HG03060 (cell line): Measurements from ENCODE around the gene OR52E2.
"Not testable (repeated sequence)": the region's sequence is repeated elsewhere in the genome, so short reads cannot be mapped to it uniquely, and the experiment has no call there.

Experiments
- ATAC-seq: cut with Tn5 transposase; IDR thresholded peaks from one replicate; pipeline ENCODE4 v1.9.1; 2021; ENCODE audit warnings: low read depth, moderate number of reproducible peaks; ENCODE audit not compliant: unreplicated experiment

Gene OR52E2

GRCh38 chr11:5059391-5059790, at the start of gene OR52E2:
OR52E2 (minus strand) TSS chr11:5059627; CDS start chr11:5059627, 0 bp downstream.
- ATAC-seq = no peak

DNA sequence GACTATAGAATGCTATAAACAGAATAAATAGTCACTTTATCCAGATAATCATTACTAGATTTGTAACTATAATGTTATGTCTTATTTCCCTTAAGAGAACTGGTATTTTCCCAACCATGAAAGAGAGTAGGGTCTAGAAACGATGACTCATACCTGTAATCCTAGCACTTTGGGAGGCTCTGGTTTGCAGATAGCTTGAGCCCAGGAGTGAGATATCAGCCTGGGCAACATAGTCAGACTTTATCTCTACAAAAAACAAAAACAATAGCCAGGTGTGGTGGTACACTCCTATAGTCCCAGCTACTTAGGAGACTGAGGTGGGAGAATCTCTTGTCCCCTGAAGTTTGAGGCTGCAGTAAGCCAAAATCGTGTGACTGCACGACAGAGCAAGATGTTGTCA, 47.9 kb upstream of the OR52E2 start:
- no peak for ATAC-seq

DNA sequence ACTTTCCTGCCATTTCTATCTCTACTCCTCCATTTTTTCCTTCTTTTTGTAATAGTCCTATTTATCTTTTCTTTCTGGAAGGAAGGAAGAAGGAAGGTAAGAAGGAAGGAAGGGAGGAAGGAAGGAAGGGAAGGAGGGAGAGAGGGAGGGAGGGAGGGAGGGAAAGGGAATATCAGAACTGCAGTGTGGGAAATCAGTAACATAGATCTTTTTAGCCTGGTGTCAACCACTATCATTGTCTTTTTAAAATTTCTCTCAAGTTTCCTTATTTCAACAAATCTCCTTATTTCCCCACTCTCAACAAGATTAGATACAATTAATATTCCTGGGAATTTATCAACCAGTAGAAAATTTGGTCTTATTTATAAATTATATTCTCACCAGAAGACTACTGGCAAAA, 43.6 kb upstream of the OR52E2 start:
- no peak for ATAC-seq

- ATAC-seq = no peak
Measured at GRCh38 chr11:5102246-5102645, 42.8 kb upstream of the OR52E2 start.

DNA sequence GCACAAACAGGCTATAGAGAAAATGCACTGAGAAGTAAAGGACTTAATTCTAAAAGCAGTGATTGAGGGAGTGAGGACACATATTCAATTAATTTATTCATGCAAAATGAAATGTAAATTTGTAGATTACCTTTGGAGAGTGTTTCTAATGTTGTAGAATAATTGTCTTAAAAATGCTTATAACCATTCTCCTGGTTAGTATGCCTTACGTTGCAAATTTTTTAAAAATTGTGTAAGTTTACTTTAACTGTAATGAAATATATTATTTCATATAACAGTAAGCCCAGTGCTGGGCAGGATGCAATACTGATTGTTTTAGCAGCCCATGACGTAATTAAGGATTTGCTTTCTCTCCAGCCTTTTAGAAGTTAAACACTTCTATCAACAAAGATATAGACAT, 36.6 kb upstream of the OR52E2 start:
- ATAC-seq = no peak

- no peak for ATAC-seq
Measured at GRCh38 chr11:5092821-5093585, 33.6 kb upstream of the OR52E2 start.

DNA sequence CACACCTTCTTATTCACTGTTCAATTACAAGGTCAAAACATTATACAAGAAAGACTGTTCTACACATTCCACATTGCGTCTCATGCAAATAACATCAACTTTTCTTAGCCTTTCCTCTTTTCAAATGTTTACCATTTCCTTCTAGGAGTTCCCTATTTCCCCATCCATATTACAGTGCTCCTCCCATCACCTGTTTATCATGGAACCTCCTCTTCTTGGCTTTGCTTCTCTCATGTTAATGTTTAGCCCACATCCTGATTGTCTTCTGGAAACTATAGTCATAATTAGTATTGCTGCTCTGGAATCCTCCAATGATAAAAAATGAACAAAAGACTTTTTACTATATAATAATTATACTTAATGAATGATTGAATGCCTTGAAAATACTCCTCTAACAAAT, 31.2 kb upstream of the OR52E2 start:
- no peak for ATAC-seq

DNA sequence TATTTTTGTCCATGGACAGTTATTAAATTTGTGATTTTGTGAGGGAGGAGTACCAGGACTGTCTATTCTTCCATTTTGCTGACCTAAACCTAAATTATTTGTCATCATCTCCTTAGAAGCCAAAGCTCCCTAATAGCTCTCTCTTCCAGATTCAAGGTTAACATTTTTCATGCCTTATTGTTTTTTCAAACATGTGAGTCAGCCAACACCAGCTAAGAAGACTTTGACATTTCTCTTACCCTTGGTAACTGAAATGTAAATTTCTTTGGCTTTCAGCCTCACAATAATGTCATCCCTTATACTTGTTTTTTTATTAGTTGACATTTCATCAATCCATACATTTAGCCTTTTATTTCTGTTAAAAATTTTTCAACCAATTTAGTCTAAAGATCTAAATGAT, 29.1 kb upstream of the OR52E2 start:
- no peak for ATAC-seq

DNA sequence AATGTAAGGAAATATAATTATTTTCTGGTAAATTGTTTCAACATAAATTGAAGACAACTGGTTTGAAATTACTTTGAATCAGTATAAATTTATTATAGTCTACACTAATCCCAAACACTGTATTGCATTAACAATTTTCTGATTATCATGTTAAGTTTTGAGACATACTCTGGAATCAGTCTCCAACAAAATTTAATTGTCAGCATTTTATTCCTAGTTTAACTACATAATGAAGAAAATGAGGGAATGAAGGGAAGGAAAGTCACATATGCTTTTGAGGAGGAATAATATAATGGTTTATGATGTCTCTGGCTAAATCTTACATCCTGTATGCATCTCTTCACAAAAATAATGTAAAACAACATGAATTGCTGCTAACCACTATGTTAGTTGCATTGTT, 24.2 kb upstream of the OR52E2 start:
- no peak for ATAC-seq

- no peak for ATAC-seq
Measured at GRCh38 chr11:5081405-5081804, 22.0 kb upstream of the OR52E2 start.

- ATAC-seq = no peak
Measured at GRCh38 chr11:5071799-5072198, 12.4 kb upstream of the OR52E2 start.

DNA sequence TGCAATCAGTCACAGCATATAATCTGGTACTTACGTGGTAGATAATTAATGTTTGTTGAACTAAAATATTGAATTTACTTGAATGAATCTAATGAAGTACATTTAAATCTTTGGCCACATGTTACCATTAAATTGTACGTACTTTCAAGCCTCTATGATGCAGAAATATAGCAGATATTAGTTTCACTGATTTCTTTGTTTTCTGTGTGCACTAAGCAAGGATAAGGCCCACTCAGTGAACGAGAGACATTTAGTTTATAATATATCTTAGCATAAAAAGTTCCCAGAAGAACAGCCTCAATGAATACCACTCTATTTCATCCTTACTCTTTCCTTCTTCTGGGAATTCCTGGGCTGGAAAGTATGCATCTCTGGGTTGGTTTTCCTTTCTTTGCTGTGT, 9.8 kb upstream of the OR52E2 start, which contains the start of gene OR52E1:
Gene OR52E1 (plus strand): TSS at position 301 of the 400 bp plus-strand sequence.
- no peak for ATAC-seq

DNA sequence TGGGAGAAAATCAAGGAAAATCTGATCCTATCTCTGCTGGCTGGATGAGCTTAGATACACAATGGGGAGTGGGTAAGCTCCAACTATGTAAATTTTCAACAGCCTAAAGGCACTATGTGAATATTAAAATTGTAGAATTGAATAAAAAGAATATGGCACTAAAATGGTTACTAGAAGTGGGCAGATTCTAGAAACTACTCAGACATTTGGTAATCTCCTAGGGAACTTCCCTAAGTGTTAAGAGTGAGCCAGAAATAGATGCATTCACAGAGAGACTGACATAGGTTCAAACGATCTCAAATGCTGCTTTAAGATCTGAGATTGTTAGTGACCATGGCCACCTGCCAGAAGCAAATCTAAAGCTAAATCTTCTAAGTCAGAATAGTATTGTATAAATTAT, 5.6 kb upstream of the OR52E2 start:
- ATAC-seq = no peak

DNA sequence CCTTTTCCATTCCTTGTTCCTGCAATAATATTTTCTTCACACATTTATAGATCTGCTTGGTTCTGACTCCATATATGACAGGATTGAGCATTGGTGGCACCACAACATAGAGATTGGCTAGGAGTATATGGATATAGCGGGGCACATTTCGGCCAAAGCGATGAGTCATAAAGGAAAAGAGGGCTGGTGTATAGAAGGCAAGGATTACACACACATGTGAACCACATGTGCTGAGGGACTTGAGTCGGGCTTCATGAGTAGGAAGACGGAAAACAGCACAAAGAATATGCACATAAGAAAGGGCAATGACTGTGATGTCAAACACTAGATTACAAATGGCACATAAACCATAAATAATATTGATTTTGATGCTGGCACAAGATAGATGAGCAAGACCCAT, 748 bp downstream of the OR52E2 start:
- not testable (repeated sequence) for ATAC-seq

- ATAC-seq = no peak
Measured at GRCh38 chr11:5046754-5047330, 12.6 kb downstream of the OR52E2 start.

- no peak for ATAC-seq
Measured at GRCh38 chr11:5046226-5046625, 13.2 kb downstream of the OR52E2 start, which contains the start of gene OR52J3. OR52J3 (plus strand) TSS chr11:5046526; CDS start chr11:5046526, 0 bp downstream.

- ATAC-seq = no peak
Measured at GRCh38 chr11:5043380-5043779, 16.0 kb downstream of the OR52E2 start.

DNA sequence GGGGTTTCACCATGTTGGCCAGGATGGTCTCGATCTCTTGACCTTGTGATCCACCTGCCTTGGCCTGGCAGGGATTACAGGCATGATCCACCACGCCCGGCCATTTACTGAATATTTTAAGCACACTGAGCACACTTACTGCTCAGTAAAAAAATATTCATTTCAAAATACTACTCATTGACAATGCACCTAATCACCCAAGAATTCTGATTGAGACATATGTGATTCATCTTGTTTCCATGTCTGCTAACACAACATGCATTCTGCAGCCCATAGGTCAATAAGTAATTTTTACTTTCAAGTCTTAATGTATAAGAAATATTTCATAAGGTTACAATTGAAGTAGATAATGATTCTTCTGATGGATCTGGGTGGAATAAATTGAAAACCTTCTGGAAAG, 17.3 kb downstream of the OR52E2 start:
- no peak for ATAC-seq

- ATAC-seq = no peak
Measured at GRCh38 chr11:5040876-5041275, 18.6 kb downstream of the OR52E2 start.

- no peak for ATAC-seq
Measured at GRCh38 chr11:5038341-5038740, 21.1 kb downstream of the OR52E2 start.

DNA sequence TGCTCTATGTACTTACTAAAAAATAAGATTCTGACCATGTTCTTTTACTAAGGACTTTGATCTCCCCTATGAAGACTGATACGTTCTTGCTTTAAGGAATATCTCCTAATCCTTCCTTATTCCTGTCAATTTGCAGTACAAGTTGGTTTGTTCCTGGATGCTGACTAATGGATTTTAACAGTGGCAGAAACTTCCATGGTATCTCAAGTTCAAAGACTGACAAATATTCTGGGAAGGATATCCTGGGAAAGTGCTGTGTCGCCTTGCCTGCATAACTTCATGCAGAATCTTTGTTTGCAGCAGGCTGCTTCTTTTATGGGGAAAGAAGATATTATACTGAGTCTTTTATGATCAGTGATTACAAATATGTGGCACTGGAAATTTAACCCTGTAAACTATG, 21.5 kb downstream of the OR52E2 start:
- no peak for ATAC-seq

DNA sequence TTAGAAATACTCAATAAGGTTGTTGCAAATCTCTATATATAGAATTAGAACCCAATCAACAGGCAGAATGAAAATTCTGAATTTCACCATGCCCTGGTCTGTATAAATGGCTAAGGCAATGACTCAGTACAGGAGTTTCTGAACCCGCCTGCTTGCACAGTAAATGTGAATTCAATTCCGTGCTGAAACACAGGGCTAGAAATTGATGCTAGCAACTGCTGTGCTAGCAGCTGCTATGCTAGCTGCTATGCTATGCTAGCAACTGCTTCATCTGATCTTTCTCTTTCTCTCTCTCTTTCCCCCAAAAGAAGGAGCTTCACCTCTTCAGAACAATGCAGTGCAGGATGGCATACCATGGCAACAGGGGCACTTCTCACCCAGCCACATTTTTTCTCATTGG, 22.8 kb downstream of the OR52E2 start:
- no peak for ATAC-seq
